ENCODE measurements around the gene MAN1B1. TPM values are rescaled to one million over a fixed set of nuclear protein-coding genes. Genes with fewer than 3 reads are reported as not detected.

The MAN1B1 gene
- total RNA-seq, 4 donors from 2014 or later: 57.7 to 81.0 (median 61.8) TPM

DNA sequence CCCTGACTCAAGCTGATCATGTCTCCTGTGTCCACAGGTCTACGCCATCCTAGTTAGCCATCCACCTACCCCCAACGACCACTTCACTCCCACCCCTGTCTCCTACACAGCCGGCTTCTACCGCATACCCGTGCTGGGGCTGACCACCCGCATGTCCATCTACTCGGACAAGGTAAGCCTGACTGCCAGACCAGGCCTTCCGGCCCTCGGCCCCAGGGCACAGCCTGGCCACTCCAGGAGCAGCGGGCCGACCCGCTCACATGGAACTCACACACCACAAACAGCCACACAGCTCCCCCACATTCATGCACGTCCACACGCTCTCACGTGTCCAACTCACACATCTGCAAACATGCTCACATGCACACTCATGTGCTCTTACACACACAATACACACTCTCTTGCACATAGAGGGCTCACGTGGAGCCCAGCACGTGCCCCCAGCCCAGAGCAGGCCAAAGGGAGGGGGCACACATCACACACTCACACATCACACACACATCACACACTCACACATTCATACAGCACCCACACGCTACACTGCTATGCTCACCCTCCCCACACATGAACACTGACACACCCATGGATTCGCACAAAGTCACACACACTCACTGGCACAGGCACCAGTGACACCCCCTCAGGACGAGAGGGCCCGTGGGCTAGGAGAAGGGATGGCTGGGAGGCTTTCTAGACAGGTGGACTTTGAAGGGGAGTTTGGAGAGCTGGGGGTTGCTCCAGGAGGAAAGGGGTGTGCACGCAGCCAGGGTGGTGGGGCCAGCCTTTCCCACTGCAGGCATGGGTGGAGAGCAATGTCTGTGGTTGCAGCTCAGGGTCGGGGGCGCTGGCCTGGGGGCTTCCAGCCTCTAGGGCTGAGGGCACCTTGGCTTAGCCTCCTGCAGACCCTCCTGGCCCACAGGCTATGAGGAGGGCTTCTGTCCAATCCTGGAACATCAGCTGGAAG is 55.5 kb downstream of the MAN1B1 start:
- no peak for TF ChIP-seq CTCF (IDR thresholded peaks at IDR 0.05)
- no peak for TF ChIP-seq POLR2A (IDR thresholded peaks at IDR 0.05)
- intact Hi-C loops (cut with DNase I; ENCODE audit: low total_unique reads): no loop called here
- no peak for DNase-seq (ENCODE audit: low spot score in 2 of 2)
- no peak overlapping the region for H3K4me3 ChIP-seq (ENCODE audit: low read depth, poor library complexity, severe bottlenecking)
- WGBS, 2 donors: 73 to 75% methylated on average over 24 of the region's 24 CpGs

DNA sequence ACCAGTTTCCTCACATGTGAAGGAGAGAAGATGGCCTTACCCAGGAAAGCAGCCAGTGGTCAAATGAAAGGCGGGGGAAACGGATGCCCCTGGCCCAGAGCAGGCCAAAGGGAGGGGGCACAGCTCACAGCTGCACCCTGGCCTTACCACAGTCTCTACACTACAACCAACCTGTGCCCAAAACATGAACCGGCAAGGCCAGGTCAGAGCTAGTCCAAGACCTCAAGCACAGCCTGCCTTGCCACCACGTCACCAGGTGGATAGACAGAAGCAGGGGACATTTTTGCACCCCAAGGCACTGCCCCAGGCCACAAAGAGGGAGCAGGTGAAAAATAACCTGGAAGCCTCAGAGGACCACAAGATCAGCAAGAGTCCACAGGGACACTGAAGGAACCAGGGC is 56.7 kb downstream of the MAN1B1 start:
- no peak for DNase-seq (ENCODE audit: low spot score in 2 of 2)
- intact Hi-C loops (cut with DNase I; ENCODE audit: low total_unique reads): no loop called here
- no peak for TF ChIP-seq POLR2A (IDR thresholded peaks at IDR 0.05)
- no peak for TF ChIP-seq CTCF (IDR thresholded peaks at IDR 0.05)
- 48 to 53% methylated on average over 4 of the region's 4 CpGs for whole genome bisulfite sequencing, 2 donors
- H3K4me3 ChIP-seq (ENCODE audit: low read depth, poor library complexity, severe bottlenecking): no peak overlapping the region

DNA sequence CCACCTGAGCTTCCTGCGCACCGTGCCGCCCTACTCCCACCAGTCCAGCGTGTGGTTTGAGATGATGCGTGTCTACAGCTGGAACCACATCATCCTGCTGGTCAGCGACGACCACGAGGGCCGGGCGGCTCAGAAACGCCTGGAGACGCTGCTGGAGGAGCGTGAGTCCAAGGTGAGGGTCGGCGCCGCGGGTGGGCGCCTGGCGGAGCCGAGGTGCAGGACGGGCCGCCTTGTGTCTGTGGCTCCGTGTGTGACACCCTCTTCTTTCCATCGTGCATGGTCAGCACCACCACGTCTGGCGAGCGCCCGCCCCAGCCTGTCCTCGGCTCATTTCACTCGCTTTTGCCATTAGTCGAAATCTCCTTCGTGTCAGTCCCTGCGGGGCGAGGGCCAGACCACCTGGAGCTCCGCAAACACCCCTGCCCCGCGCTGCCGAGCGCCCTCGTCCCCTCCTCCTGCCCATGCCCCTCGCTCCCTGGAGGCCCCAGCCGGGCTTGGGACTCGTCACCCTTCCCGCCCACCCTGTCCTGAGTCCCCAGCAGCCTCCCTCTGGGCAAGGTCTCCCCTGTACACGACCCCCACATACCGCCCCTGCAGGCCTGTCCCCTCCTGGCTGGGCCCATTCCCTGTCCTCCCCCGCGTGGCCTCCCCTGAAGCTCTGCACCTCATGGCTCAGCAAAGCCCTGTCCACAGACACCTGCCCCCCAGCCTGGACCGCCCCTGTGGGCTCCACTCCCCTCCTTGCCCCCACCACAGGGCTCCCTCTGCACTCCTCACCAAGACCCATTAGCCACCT is 59.1 kb downstream of the MAN1B1 start:
- TF ChIP-seq POLR2A (IDR thresholded peaks at IDR 0.05) (no peak), CTCF (IDR thresholded peaks at IDR 0.05) (no peak)
- intact Hi-C loops (cut with DNase I; ENCODE audit: low total_unique reads): no loop called here
- 62 to 66% methylated on average over 23 to 36 of the region's 49 CpGs for WGBS, 2 donors
- no peak for DNase-seq (ENCODE audit: low spot score in 2 of 2)
- no peak overlapping the region for H3K4me3 ChIP-seq (ENCODE audit: low read depth, poor library complexity, severe bottlenecking)

- 72 to 75% methylated on average over 5 to 9 of the region's 9 CpGs for WGBS, 2 donors
- intact Hi-C loops (cut with DNase I; ENCODE audit: low total_unique reads): no loop called here
- H3K4me3 ChIP-seq (ENCODE audit: low read depth, poor library complexity, severe bottlenecking): no peak overlapping the region
- TF ChIP-seq POLR2A (IDR thresholded peaks at IDR 0.05): no peak
- TF ChIP-seq CTCF (IDR thresholded peaks at IDR 0.05): no peak
- DNase-seq (ENCODE audit: low spot score in 2 of 2): no peak
These were observed 59.7 kb downstream of the MAN1B1 start for GRCh38 chr9:137146527-137146918.

DNA sequence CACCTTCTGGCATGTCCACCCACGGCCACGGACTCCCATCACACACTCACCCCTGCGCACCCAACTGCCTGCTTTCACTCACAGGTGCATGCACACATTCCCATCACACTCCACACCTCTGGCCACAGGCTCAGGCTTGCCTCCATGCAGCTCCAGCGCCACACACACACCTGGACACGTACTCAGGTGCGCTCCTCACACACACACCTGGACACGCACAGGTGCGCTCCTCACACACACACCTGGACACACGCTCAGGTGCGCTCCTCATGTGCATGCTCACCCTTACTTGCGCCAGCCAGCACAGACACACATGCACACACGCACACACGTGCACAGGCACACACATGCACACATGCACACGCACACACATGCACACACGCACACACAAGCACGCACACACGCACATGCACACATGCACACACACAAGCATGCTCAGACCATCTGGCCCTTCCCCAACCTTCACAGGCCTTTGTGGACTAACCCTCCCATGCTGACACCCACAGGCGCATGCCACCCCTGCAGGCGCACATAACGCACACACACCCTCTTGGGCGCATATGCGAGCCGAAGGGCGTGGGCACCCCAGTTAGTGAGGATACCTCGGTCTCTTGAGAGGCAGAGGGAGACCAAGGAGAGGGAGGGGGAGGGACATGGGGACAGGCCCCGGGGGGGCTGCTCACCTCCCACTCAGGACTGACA is 60.5 kb downstream of the MAN1B1 start:
- H3K4me3 ChIP-seq (ENCODE audit: low read depth, poor library complexity, severe bottlenecking): no peak overlapping the region
- WGBS, 2 donors: 77 to 79% methylated on average over 25 to 26 of the region's 26 CpGs
- TF ChIP-seq POLR2A (IDR thresholded peaks at IDR 0.05) (no peak), CTCF (IDR thresholded peaks at IDR 0.05) (no peak)
- intact Hi-C loops (cut with DNase I; ENCODE audit: low total_unique reads): no loop called here
- DNase-seq (ENCODE audit: low spot score in 2 of 2): no peak

All from lower leg skin (tissue), 4 donors.